Activated naive CD4-positive, alpha-beta T cell treated with anti-CD3 and anti-CD28 coated beads, Interleukin-2, amount 50 U/mL, for 24 hours (primary cell): ENCODE measurements around the gene GNPNAT1.
A peak's percentile ranks its signal among the peaks of the same experiment; 100 is the strongest.

Experiments
- H3K27ac Mint-ChIP-seq: one replicate; pipeline ENCODE4 v1.8.0; 2021; ENCODE audit warnings: mild to moderate bottlenecking, mixed read lengths
- H3K27me3 Mint-ChIP-seq: one replicate; pipeline ENCODE4 v1.8.0; 2021; ENCODE audit warnings: mixed read lengths
- H3K36me3 Mint-ChIP-seq: one replicate; pipeline ENCODE4 v1.8.0; 2021; ENCODE audit warnings: mixed read lengths
- H3K4me1 Mint-ChIP-seq: one replicate; pipeline ENCODE4 v1.8.0; 2021; ENCODE audit warnings: mixed read lengths
- H3K4me3 Mint-ChIP-seq: one replicate; pipeline ENCODE4 v1.8.0; 2021; ENCODE audit warnings: mild to moderate bottlenecking, mixed read lengths
- H3K9me3 Mint-ChIP-seq: one replicate; pipeline ENCODE4 v1.8.0; 2021; ENCODE audit warnings: mixed read lengths

Gene GNPNAT1

GRCh38 chr14:52791223-52792096 lies at the start of gene GNPNAT1:
Gene GNPNAT1, minus strand, starts transcription at chr14:52791607. Its CDS starts 6,957 bp downstream, at chr14:52784650.
- H3K4me3 Mint-ChIP-seq, result peak within 1 kb of the TSS; percentile 94
- H3K27me3 Mint-ChIP-seq, result no peaks in the 10 kb centered on the region
- H3K9me3 Mint-ChIP-seq, result no peaks in the 10 kb centered on the region
- H3K36me3 Mint-ChIP-seq, result peaks cover 2% of the 10 kb centered on the region
- peak within 1 kb of the TSS; percentile 94 for H3K27ac Mint-ChIP-seq
- H3K4me1 Mint-ChIP-seq, result peaks cover 47% of the 10 kb centered on the region

GRCh38 chr14:52840877-52841276 lies 49.5 kb upstream of the GNPNAT1 start:
- H3K4me3 Mint-ChIP-seq, result no peak overlapping the region
- H3K27me3 Mint-ChIP-seq, result no peaks in the 10 kb centered on the region
- H3K27ac Mint-ChIP-seq, result no peak overlapping the region
- no peaks in the 10 kb centered on the region for H3K4me1 Mint-ChIP-seq
- no peaks in the 10 kb centered on the region for H3K9me3 Mint-ChIP-seq
- no peaks in the 10 kb centered on the region for H3K36me3 Mint-ChIP-seq

- H3K9me3 Mint-ChIP-seq, result no peaks in the 10 kb centered on the region
Observed at GRCh38 chr14:52837451-52837850, 46.0 kb upstream of the GNPNAT1 start.

GRCh38 chr14:52836063-52836462 lies 44.7 kb upstream of the GNPNAT1 start:
- H3K36me3 Mint-ChIP-seq, result no peaks in the 10 kb centered on the region
- peaks cover 2% of the 10 kb centered on the region for H3K27me3 Mint-ChIP-seq
- H3K27ac Mint-ChIP-seq, result no peak overlapping the region
- H3K9me3 Mint-ChIP-seq, result no peaks in the 10 kb centered on the region
- no peak overlapping the region for H3K4me3 Mint-ChIP-seq
- no peaks in the 10 kb centered on the region for H3K4me1 Mint-ChIP-seq

More at GRCh38 chr14:52837451-52837850, 46.0 kb upstream of the GNPNAT1 start:
- H3K4me1 Mint-ChIP-seq, result no peaks in the 10 kb centered on the region
- no peak overlapping the region for H3K4me3 Mint-ChIP-seq
- no peaks in the 10 kb centered on the region for H3K36me3 Mint-ChIP-seq
- H3K27me3 Mint-ChIP-seq, result peaks cover 2% of the 10 kb centered on the region
- H3K27ac Mint-ChIP-seq, result no peak overlapping the region

GRCh38 chr14:52835122-52835903 lies 43.9 kb upstream of the GNPNAT1 start:
- Mint-ChIP-seq H3K27me3 (peaks cover 2% of the 10 kb centered on the region), H3K27ac (no peak overlapping the region), H3K9me3 (no peaks in the 10 kb centered on the region), H3K4me3 (no peak overlapping the region), H3K36me3 (no peaks in the 10 kb centered on the region), H3K4me1 (no peaks in the 10 kb centered on the region)

- no peaks in the 10 kb centered on the region for H3K36me3 Mint-ChIP-seq
- no peak overlapping the region for H3K4me3 Mint-ChIP-seq
- no peaks in the 10 kb centered on the region for H3K4me1 Mint-ChIP-seq
- peaks cover 2% of the 10 kb centered on the region for H3K27me3 Mint-ChIP-seq
- H3K9me3 Mint-ChIP-seq, result no peaks in the 10 kb centered on the region
- H3K27ac Mint-ChIP-seq, result no peak overlapping the region
Observed at GRCh38 chr14:52834440-52834842, 43.0 kb upstream of the GNPNAT1 start.

GRCh38 chr14:52833891-52834290 lies 42.5 kb upstream of the GNPNAT1 start:
- H3K27ac Mint-ChIP-seq, result peak overlapping the region; percentile 35
- peaks cover 2% of the 10 kb centered on the region for H3K27me3 Mint-ChIP-seq
- no peaks in the 10 kb centered on the region for H3K4me1 Mint-ChIP-seq
- no peaks in the 10 kb centered on the region for H3K36me3 Mint-ChIP-seq
- no peaks in the 10 kb centered on the region for H3K9me3 Mint-ChIP-seq
- no peak overlapping the region for H3K4me3 Mint-ChIP-seq

- no peaks in the 10 kb centered on the region for H3K36me3 Mint-ChIP-seq
- H3K27me3 Mint-ChIP-seq, result peaks cover 2% of the 10 kb centered on the region
- no peaks in the 10 kb centered on the region for H3K9me3 Mint-ChIP-seq
- no peaks in the 10 kb centered on the region for H3K4me1 Mint-ChIP-seq
- H3K27ac Mint-ChIP-seq, result no peak overlapping the region
- H3K4me3 Mint-ChIP-seq, result no peak overlapping the region
Observed at GRCh38 chr14:52829527-52830185, 38.2 kb upstream of the GNPNAT1 start.

GRCh38 chr14:52827426-52827825 lies 36.0 kb upstream of the GNPNAT1 start:
- no peaks in the 10 kb centered on the region for H3K9me3 Mint-ChIP-seq

GRCh38 chr14:52825085-52825484 lies 33.7 kb upstream of the GNPNAT1 start:
- Mint-ChIP-seq H3K27me3 (no peaks in the 10 kb centered on the region), H3K4me3 (no peak overlapping the region), H3K36me3 (no peaks in the 10 kb centered on the region), H3K27ac (no peak overlapping the region), H3K4me1 (no peaks in the 10 kb centered on the region), H3K9me3 (no peaks in the 10 kb centered on the region)

More at GRCh38 chr14:52827426-52827825, 36.0 kb upstream of the GNPNAT1 start:
- Mint-ChIP-seq H3K36me3 (no peaks in the 10 kb centered on the region), H3K27me3 (no peaks in the 10 kb centered on the region), H3K4me3 (no peak overlapping the region), H3K4me1 (no peaks in the 10 kb centered on the region), H3K27ac (no peak overlapping the region)

- no peaks in the 10 kb centered on the region for H3K4me1 Mint-ChIP-seq
- H3K36me3 Mint-ChIP-seq, result no peaks in the 10 kb centered on the region
- no peaks in the 10 kb centered on the region for H3K27me3 Mint-ChIP-seq
- no peak overlapping the region for H3K27ac Mint-ChIP-seq
- H3K4me3 Mint-ChIP-seq, result no peak overlapping the region
- no peaks in the 10 kb centered on the region for H3K9me3 Mint-ChIP-seq
Observed at GRCh38 chr14:52824462-52824861, 33.1 kb upstream of the GNPNAT1 start.

GRCh38 chr14:52821805-52822250 lies 30.4 kb upstream of the GNPNAT1 start:
- Mint-ChIP-seq H3K36me3 (no peaks in the 10 kb centered on the region), H3K27ac (no peak overlapping the region), H3K4me1 (no peaks in the 10 kb centered on the region), H3K9me3 (no peaks in the 10 kb centered on the region), H3K27me3 (no peaks in the 10 kb centered on the region), H3K4me3 (no peak overlapping the region)

GRCh38 chr14:52808101-52808500 lies 16.7 kb upstream of the GNPNAT1 start:
- Mint-ChIP-seq H3K27me3 (no peaks in the 10 kb centered on the region), H3K36me3 (no peaks in the 10 kb centered on the region), H3K4me3 (no peak overlapping the region), H3K9me3 (no peaks in the 10 kb centered on the region), H3K27ac (no peak overlapping the region), H3K4me1 (no peaks in the 10 kb centered on the region)

GRCh38 chr14:52806115-52806514 lies 14.7 kb upstream of the GNPNAT1 start:
- no peak overlapping the region for H3K27ac Mint-ChIP-seq
- H3K4me3 Mint-ChIP-seq, result no peak overlapping the region
- peaks cover 5% of the 10 kb centered on the region for H3K4me1 Mint-ChIP-seq
- no peaks in the 10 kb centered on the region for H3K27me3 Mint-ChIP-seq
- no peaks in the 10 kb centered on the region for H3K36me3 Mint-ChIP-seq
- no peaks in the 10 kb centered on the region for H3K9me3 Mint-ChIP-seq

- no peak overlapping the region for H3K4me3 Mint-ChIP-seq
- no peak overlapping the region for H3K27ac Mint-ChIP-seq
- H3K27me3 Mint-ChIP-seq, result no peaks in the 10 kb centered on the region
- no peaks in the 10 kb centered on the region for H3K36me3 Mint-ChIP-seq
- no peaks in the 10 kb centered on the region for H3K9me3 Mint-ChIP-seq
- peaks cover 17% of the 10 kb centered on the region for H3K4me1 Mint-ChIP-seq
Observed at GRCh38 chr14:52802597-52802996, 11.2 kb upstream of the GNPNAT1 start.
